Liver (tissue), 9 donors: ENCODE measurements around the gene MYRF. TPM values are rescaled to one million over a fixed set of nuclear protein-coding genes. Genes with fewer than 3 reads are reported as not detected.

Experiments used
- DNase-seq: peaks from one replicate; pipeline ENCODE4 v3.0.0-alpha.2; 2017; ENCODE audit warnings: low spot score
- H3K27ac ChIP-seq, 2 donors: one replicate each; pipeline ENCODE4 v1.7.0; 2013; ENCODE audit warnings: inconsistent platforms in 2 of 2, low read length in 2 of 2, control low read depth in 1 of 2, low read depth in 1 of 2, mild to moderate bottlenecking in 1 of 2
- H3K27me3 ChIP-seq, 4 donors: one replicate each; pipeline versions ENCODE4 v1.6.1 to v1.7.0; 2013; ENCODE audit warnings: low read length in 3 of 4, inconsistent platforms in 1 of 4, mild to moderate bottlenecking in 1 of 4, moderate library complexity in 1 of 4; ENCODE audit not compliant: control insufficient read depth in 4 of 4, insufficient read depth in 4 of 4
- H3K36me3 ChIP-seq, 4 donors: one replicate each; pipeline versions ENCODE4 v1.6.1 to v1.7.0; 2013; ENCODE audit warnings: low read length in 3 of 4, mild to moderate bottlenecking in 3 of 4, low read depth in 1 of 4, moderate library complexity in 1 of 4; ENCODE audit not compliant: control insufficient read depth in 4 of 4, insufficient read depth in 3 of 4
- H3K4me1 ChIP-seq, 4 donors: one replicate each; pipeline versions ENCODE4 v1.6.1 to v1.7.0; 2013; ENCODE audit warnings: low read length in 3 of 4, mild to moderate bottlenecking in 3 of 4, moderate library complexity in 1 of 4; ENCODE audit not compliant: control insufficient read depth in 4 of 4, insufficient read depth in 4 of 4
- H3K4me3 ChIP-seq, 3 donors: one replicate each; pipeline versions ENCODE4 v1.6.1 to v1.7.0; 2013; ENCODE audit warnings: low read length in 3 of 3, control low read depth in 1 of 3, low read depth in 1 of 3, mild to moderate bottlenecking in 1 of 3
- H3K9ac ChIP-seq, 2 donors: one replicate each; pipeline ENCODE4 v1.7.0; 2013; ENCODE audit warnings: low read length in 2 of 2, mild to moderate bottlenecking in 2 of 2, moderate library complexity in 2 of 2, control low read depth in 1 of 2, low read depth in 1 of 2
- H3K9me3 ChIP-seq, 4 donors: one replicate each; pipeline versions ENCODE4 v1.6.1 to v1.7.0; 2013; ENCODE audit warnings: low read length in 3 of 4; ENCODE audit not compliant: control insufficient read depth in 4 of 4
- ATF3 ChIP-seq: IDR thresholded peaks from 2 replicates; pipeline ENCODE4 v1.6.1; 2016; ENCODE audit warnings: antibody characterized with exemption
- EGR1 ChIP-seq, 2 donors: IDR thresholded peaks; 2 replicates each; pipeline ENCODE4 v1.6.1; 2016 to 2018; ENCODE audit warnings: antibody characterized with exemption in 2 of 2, low read depth in 2 of 2
- FOXA1 ChIP-seq: IDR thresholded peaks from 2 replicates; pipeline ENCODE4 v1.6.1; 2016; ENCODE audit warnings: antibody characterized with exemption
- FOXA2 ChIP-seq: IDR thresholded peaks from 2 replicates; pipeline ENCODE4 v1.6.1; 2016; ENCODE audit warnings: antibody characterized with exemption
- GABPA ChIP-seq, 2 donors: IDR thresholded peaks in 1 of 2; conservative IDR thresholded peaks in 1 of 2; 2 replicates each; pipeline ENCODE4 v1.6.1; 2016; ENCODE audit warnings: antibody characterized with exemption in 2 of 2, mild to moderate bottlenecking in 1 of 2, moderate library complexity in 1 of 2
- HNF4A ChIP-seq, 2 donors: conservative IDR thresholded peaks; 2 replicates each; pipeline ENCODE4 v1.6.1; 2016; ENCODE audit warnings: antibody characterized with exemption in 2 of 2, mild to moderate bottlenecking in 2 of 2
- RXRA ChIP-seq, 2 donors: IDR thresholded peaks; 2 replicates each; pipeline ENCODE4 v1.6.1; 2017 to 2018; ENCODE audit warnings: antibody characterized with exemption in 2 of 2, mild to moderate bottlenecking in 1 of 2
- SP1 ChIP-seq: IDR thresholded peaks from 2 replicates; pipeline ENCODE4 v1.6.1; 2018; ENCODE audit warnings: antibody characterized with exemption, mild to moderate bottlenecking
- TAF1 ChIP-seq: conservative IDR thresholded peaks from 2 replicates; pipeline ENCODE4 v1.6.1; 2016; ENCODE audit warnings: antibody characterized with exemption, mild to moderate bottlenecking
- YY1 ChIP-seq: IDR thresholded peaks from 2 replicates; pipeline ENCODE4 v1.6.1; 2016; ENCODE audit warnings: antibody characterized with exemption, mild to moderate bottlenecking
- WGBS: extraction: QIAGEN DNeasy Blood & Tissue Kit; methylation state at CpG from one replicate; pipeline ENCODE4 v1.1.7; 2013; 5-methylcytosine and 5-hydroxymethylcytosine counted together
- polyA plus RNA-seq, 2 donors: library from polyadenylated mRNA; stranded (reverse) in 1 of 2; unstranded in 1 of 2; fragments of 200-250 nt in 1 of 2; fragments of >200 nt in 1 of 2; fragmentation: Nextera tagmentation in 1 of 2; extraction: Ambion mirVana in 1 of 2; gene quantifications; one replicate each; pipeline versions ENCODE4 v1.2.1 to v1.2.3, GENCODE V29; 2013 to 2015
- total RNA-seq, 2 donors: library from RNA; depleted of rRNA; stranded (reverse); fragments of >200 nt; gene quantifications; one replicate each; pipeline ENCODE4 v1.2.3, GENCODE V29; 2014
- TF ChIP-seq, protein P1 (sequence below): IDR thresholded peaks from 2 replicates; pipeline ENCODE4 v1.6.1; 2016; ENCODE audit warnings: antibody characterized with exemption
- TF ChIP-seq, protein P2 (sequence below): IDR thresholded peaks from 2 replicates; pipeline ENCODE4 v1.6.1; 2016; ENCODE audit warnings: antibody characterized with exemption
- TF ChIP-seq, protein P3 (sequence below): IDR thresholded peaks from 2 replicates; pipeline ENCODE4 v1.6.1; 2016; ENCODE audit warnings: antibody characterized with exemption, mild to moderate bottlenecking
- donor health status: healthy.
- donor health status: healthy.
- donor health status: healthy.
- donor health status: healthy.
- donor health status: healthy.

Gene MYRF
- total and polyA plus RNA-seq, 4 donors: 3.5 to 6.5 (median 4.4) TPM

- Histone ChIP-seq H3K9me3 (no peaks in the 10 kb centered on the region), H3K36me3 (no peaks in the 10 kb centered on the region), H3K9ac (no peak overlapping the region), H3K4me1 (no peaks in the 10 kb centered on the region), H3K4me3 (no peak overlapping the region), H3K27ac (no peak overlapping the region), H3K27me3 (no peaks in the 10 kb centered on the region)
- TF ChIP-seq, protein P1, sequence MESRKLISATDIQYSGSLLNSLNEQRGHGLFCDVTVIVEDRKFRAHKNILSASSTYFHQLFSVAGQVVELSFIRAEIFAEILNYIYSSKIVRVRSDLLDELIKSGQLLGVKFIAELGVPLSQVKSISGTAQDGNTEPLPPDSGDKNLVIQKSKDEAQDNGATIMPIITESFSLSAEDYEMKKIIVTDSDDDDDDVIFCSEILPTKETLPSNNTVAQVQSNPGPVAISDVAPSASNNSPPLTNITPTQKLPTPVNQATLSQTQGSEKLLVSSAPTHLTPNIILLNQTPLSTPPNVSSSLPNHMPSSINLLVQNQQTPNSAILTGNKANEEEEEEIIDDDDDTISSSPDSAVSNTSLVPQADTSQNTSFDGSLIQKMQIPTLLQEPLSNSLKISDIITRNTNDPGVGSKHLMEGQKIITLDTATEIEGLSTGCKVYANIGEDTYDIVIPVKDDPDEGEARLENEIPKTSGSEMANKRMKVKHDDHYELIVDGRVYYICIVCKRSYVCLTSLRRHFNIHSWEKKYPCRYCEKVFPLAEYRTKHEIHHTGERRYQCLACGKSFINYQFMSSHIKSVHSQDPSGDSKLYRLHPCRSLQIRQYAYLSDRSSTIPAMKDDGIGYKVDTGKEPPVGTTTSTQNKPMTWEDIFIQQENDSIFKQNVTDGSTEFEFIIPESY: no peak
- no peak for TF ChIP-seq ATF3
- TF ChIP-seq HNF4A (conservative IDR thresholded peaks at IDR 0.05): no peak
- TF ChIP-seq, protein P2, sequence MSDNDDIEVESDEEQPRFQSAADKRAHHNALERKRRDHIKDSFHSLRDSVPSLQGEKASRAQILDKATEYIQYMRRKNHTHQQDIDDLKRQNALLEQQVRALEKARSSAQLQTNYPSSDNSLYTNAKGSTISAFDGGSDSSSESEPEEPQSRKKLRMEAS: no peak
- no peak for TF ChIP-seq RXRA (IDR thresholded peaks at IDR 0.05)
- TF ChIP-seq EGR1 (IDR thresholded peaks at IDR 0.05; ENCODE audit: low read depth in 2 of 2): no peak
- no peak for TF ChIP-seq GABPA (IDR thresholded peaks at IDR 0.05 in 1 of 2, conservative IDR thresholded peaks at IDR 0.05 in 1 of 2)
- TF ChIP-seq FOXA1: no peak
- no peak for TF ChIP-seq SP1
- TF ChIP-seq TAF1: no peak
- DNase-seq: no peak
- WGBS: 90% methylated on average over 9 of the region's 9 CpGs
Observed at GRCh38 chr11:61707574-61707973, 44.9 kb upstream of the MYRF start.

DNA sequence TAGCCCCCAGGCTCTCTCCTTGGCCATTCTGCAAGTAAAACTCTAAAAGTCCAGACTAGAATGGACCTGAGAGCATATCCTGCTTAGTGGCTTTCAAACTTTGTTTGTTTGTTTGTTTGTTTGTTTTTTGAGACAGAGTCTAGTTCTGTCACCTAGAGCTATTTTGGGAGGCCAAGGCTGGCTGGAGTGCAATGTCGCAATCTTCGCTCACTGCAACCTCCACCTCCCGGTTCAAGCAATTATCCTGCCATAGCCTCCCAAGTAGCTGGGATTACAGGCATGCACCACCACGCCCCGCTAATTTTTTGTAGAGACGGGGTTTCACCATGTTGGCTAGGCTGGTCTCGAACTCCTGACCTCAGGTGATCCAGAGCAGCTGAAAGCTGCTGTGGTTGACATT is 43.3 kb upstream of the MYRF start:
- no peak for DNase-seq
- Histone ChIP-seq H3K27me3 (no peaks in the 10 kb centered on the region), H3K36me3 (no peaks in the 10 kb centered on the region), H3K4me3 (no peak overlapping the region), H3K9ac (no peak overlapping the region), H3K27ac (no peak overlapping the region), H3K9me3 (no peaks in the 10 kb centered on the region), H3K4me1 (no peaks in the 10 kb centered on the region)
- WGBS: 95% methylated on average over 7 of the region's 7 CpGs
- TF ChIP-seq EGR1 (IDR thresholded peaks at IDR 0.05; ENCODE audit: low read depth in 2 of 2) (no peak), HNF4A (conservative IDR thresholded peaks at IDR 0.05) (no peak), YY1 (no peak), FOXA2 (no peak), ATF3 (no peak), TAF1 (no peak), FOXA1 (no peak), GABPA (IDR thresholded peaks at IDR 0.05 in 1 of 2, conservative IDR thresholded peaks at IDR 0.05 in 1 of 2) (no peak)
- TF ChIP-seq, protein P1: no peak
- TF ChIP-seq, protein P3, sequence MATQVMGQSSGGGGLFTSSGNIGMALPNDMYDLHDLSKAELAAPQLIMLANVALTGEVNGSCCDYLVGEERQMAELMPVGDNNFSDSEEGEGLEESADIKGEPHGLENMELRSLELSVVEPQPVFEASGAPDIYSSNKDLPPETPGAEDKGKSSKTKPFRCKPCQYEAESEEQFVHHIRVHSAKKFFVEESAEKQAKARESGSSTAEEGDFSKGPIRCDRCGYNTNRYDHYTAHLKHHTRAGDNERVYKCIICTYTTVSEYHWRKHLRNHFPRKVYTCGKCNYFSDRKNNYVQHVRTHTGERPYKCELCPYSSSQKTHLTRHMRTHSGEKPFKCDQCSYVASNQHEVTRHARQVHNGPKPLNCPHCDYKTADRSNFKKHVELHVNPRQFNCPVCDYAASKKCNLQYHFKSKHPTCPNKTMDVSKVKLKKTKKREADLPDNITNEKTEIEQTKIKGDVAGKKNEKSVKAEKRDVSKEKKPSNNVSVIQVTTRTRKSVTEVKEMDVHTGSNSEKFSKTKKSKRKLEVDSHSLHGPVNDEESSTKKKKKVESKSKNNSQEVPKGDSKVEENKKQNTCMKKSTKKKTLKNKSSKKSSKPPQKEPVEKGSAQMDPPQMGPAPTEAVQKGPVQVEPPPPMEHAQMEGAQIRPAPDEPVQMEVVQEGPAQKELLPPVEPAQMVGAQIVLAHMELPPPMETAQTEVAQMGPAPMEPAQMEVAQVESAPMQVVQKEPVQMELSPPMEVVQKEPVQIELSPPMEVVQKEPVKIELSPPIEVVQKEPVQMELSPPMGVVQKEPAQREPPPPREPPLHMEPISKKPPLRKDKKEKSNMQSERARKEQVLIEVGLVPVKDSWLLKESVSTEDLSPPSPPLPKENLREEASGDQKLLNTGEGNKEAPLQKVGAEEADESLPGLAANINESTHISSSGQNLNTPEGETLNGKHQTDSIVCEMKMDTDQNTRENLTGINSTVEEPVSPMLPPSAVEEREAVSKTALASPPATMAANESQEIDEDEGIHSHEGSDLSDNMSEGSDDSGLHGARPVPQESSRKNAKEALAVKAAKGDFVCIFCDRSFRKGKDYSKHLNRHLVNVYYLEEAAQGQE: no peak
- TF ChIP-seq, protein P2: no peak
